ENCODE data around the gene COPS3. TPM values are rescaled to one million over a fixed set of nuclear protein-coding genes. Genes with fewer than 3 reads are reported as not detected.
A peak's percentile ranks its signal among the peaks of the same experiment; 100 is the strongest.

COPS3 gene
- total RNA-seq, 2 experiments from 2014 or later = 133 to 141 TPM

DNA sequence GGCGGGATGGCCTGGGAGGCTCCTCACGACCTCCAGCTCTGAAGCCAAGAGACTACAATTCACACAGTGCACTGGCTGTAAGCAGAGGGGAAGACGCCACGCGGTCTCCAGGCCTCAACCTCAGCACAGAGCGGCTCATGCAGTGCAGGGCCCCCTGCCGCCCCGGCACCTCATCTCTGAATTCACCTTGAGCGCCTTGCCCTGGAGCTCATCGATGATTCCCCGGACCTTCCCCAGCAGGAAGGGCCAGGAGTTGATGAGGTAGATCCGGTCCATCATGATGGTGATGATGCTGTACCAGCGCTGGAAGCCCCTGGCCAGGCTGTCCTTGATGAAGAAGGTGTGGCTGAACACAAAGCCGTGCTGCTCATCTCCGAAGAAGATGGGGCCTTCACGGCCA, 57.3 kb downstream of the COPS3 start:
- no peaks in the 10 kb centered on the region for H3K4me1 Mint-ChIP-seq
- H3K36me3 Mint-ChIP-seq = peaks cover 4% of the 10 kb centered on the region
- no peak overlapping the region for H3K27ac Mint-ChIP-seq
- H3K27me3 Mint-ChIP-seq = no peaks in the 10 kb centered on the region
- no peak overlapping the region for H3K4me3 Mint-ChIP-seq
- no peak for DNase-seq
- no peaks in the 10 kb centered on the region for H3K9me3 Mint-ChIP-seq

- DNase-seq = no peak
- no peak overlapping the region for H3K27ac Mint-ChIP-seq
- no peaks in the 10 kb centered on the region for H3K9me3 Mint-ChIP-seq
- H3K36me3 Mint-ChIP-seq = peaks cover 6% of the 10 kb centered on the region
- no peak overlapping the region for H3K4me3 Mint-ChIP-seq
- no peaks in the 10 kb centered on the region for H3K4me1 Mint-ChIP-seq
- no peaks in the 10 kb centered on the region for H3K27me3 Mint-ChIP-seq
Observed at GRCh38 chr17:17221329-17221728, 59.7 kb downstream of the COPS3 start.

GRCh38 chr17:17220529-17220928, 60.5 kb downstream of the COPS3 start:
- Mint-ChIP-seq H3K27me3 (no peaks in the 10 kb centered on the region), H3K27ac (no peak overlapping the region)
- no peak for DNase-seq

GRCh38 chr17:17217995-17218394, 63.1 kb downstream of the COPS3 start:
- H3K36me3 Mint-ChIP-seq = peaks cover 2% of the 10 kb centered on the region
- no peak overlapping the region for H3K4me3 Mint-ChIP-seq
- H3K9me3 Mint-ChIP-seq = no peaks in the 10 kb centered on the region
- no peak for DNase-seq
- peak overlapping the region; percentile 7 for H3K27ac Mint-ChIP-seq
- no peaks in the 10 kb centered on the region for H3K27me3 Mint-ChIP-seq
- H3K4me1 Mint-ChIP-seq = no peaks in the 10 kb centered on the region

More at GRCh38 chr17:17220529-17220928, 60.5 kb downstream of the COPS3 start:
- Mint-ChIP-seq H3K4me1 (no peaks in the 10 kb centered on the region), H3K36me3 (peaks cover 5% of the 10 kb centered on the region), H3K9me3 (no peaks in the 10 kb centered on the region), H3K4me3 (no peak overlapping the region)

GRCh38 chr17:17216776-17217175, 64.3 kb downstream of the COPS3 start:
- Mint-ChIP-seq H3K4me3 (no peak overlapping the region), H3K4me1 (no peaks in the 10 kb centered on the region), H3K27me3 (no peaks in the 10 kb centered on the region), H3K9me3 (no peaks in the 10 kb centered on the region), H3K27ac (no peak overlapping the region), H3K36me3 (peaks cover 2% of the 10 kb centered on the region)
- no peak for DNase-seq

- Mint-ChIP-seq H3K4me3 (no peak overlapping the region), H3K27ac (no peak overlapping the region), H3K27me3 (no peaks in the 10 kb centered on the region), H3K9me3 (no peaks in the 10 kb centered on the region), H3K4me1 (no peaks in the 10 kb centered on the region), H3K36me3 (peaks cover 2% of the 10 kb centered on the region)
- DNase-seq = no peak
Observed at GRCh38 chr17:17216236-17216635, 64.8 kb downstream of the COPS3 start.

DNA sequence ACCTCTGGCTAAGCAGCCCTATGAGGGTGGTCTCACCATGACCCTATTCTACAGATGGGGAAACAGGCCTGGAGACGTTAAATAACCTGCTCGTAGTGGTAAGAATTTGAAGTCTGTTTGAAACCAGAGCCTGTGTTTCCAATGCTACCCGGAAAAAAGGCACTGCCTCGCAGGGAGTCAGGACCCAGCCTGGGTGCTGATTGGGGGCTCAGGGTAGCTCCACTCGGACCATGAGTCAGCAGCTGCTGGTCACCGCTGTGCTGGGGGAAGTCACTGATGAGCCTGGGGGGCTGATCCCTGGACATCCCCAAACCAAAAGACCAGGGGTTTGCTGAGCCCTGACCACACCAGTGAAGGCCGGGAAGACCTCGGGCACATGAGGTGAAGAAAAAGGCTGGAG, 65.5 kb downstream of the COPS3 start:
- Mint-ChIP-seq H3K36me3 (peaks cover 2% of the 10 kb centered on the region), H3K9me3 (no peaks in the 10 kb centered on the region), H3K4me1 (no peaks in the 10 kb centered on the region), H3K27ac (no peak overlapping the region), H3K27me3 (no peaks in the 10 kb centered on the region), H3K4me3 (no peak overlapping the region)
- no peak for DNase-seq

GRCh38 chr17:17214646-17215436, 66.2 kb downstream of the COPS3 start:
- H3K27ac Mint-ChIP-seq = no peak overlapping the region
- DNase-seq = no peak
- H3K4me1 Mint-ChIP-seq = no peaks in the 10 kb centered on the region
- no peak overlapping the region for H3K4me3 Mint-ChIP-seq
- peaks cover 2% of the 10 kb centered on the region for H3K36me3 Mint-ChIP-seq
- H3K9me3 Mint-ChIP-seq = no peaks in the 10 kb centered on the region
- no peaks in the 10 kb centered on the region for H3K27me3 Mint-ChIP-seq

GRCh38 chr17:17213775-17214174, 67.3 kb downstream of the COPS3 start:
- no peak for DNase-seq
- H3K4me1 Mint-ChIP-seq = no peaks in the 10 kb centered on the region
- H3K9me3 Mint-ChIP-seq = no peaks in the 10 kb centered on the region
- peaks cover 2% of the 10 kb centered on the region for H3K36me3 Mint-ChIP-seq
- H3K27ac Mint-ChIP-seq = no peak overlapping the region
- no peaks in the 10 kb centered on the region for H3K27me3 Mint-ChIP-seq
- H3K4me3 Mint-ChIP-seq = no peak overlapping the region

- Mint-ChIP-seq H3K27me3 (no peaks in the 10 kb centered on the region), H3K27ac (no peak overlapping the region)
- DNase-seq = no peak
Observed at GRCh38 chr17:17207998-17208397, 73.0 kb downstream of the COPS3 start.

GRCh38 chr17:17206913-17207335, 74.1 kb downstream of the COPS3 start:
- Mint-ChIP-seq H3K27me3 (no peaks in the 10 kb centered on the region), H3K9me3 (no peaks in the 10 kb centered on the region), H3K4me1 (peaks cover 25% of the 10 kb centered on the region), H3K4me3 (peak overlapping the region; percentile 45), H3K27ac (peak overlapping the region; percentile 79), H3K36me3 (peaks cover 27% of the 10 kb centered on the region)
- no peak for DNase-seq

More at GRCh38 chr17:17207998-17208397, 73.0 kb downstream of the COPS3 start:
- Mint-ChIP-seq H3K36me3 (peaks cover 19% of the 10 kb centered on the region), H3K4me1 (peaks cover 22% of the 10 kb centered on the region), H3K4me3 (no peak overlapping the region), H3K9me3 (no peaks in the 10 kb centered on the region)

DNA sequence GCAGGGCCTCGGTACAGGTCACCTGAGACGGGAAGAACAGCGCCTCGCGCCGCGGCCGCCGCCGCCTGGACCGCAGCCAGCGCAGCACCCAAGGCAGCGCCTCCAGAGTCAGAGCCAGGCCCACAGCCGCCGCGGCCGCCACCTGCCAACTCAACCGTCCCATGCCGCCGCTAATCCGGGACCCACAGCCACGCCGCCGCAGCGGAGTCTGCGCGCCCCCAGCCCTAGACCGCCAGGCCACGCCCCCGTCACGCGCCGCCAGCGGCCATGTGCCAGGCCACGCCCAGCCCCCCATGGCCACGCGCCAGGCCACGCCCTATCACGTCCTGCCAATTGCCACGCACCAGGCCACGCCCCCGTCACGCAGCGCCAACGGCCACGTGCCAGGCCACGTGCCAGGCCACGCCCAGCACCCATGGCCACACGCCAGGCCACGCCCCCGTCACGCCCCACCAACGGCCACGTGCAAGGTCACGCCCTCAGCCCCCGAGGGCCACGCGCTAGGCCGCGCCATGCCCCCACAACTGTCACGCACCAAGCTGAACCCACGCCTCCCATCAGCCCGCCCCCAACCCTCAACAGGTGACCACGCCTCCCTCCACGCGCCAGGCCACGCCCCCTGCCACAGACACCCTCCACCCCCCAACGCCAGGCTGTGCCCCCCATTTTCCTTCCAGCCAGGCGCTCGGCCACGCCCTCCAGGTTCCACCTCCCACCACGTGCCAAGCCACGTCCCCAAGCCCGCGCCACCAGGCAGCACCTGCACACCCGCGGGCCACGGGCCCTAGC, 74.7 kb downstream of the COPS3 start, which contains the start of gene PLD6:
TSS of gene PLD6 (minus strand) at position 210 of the 789 bp plus-strand sequence. CDS start at position 163, 47 bp downstream.
- Mint-ChIP-seq H3K9me3 (no peaks in the 10 kb centered on the region), H3K27ac (peak within 1 kb of the TSS; percentile 98), H3K27me3 (no peaks in the 10 kb centered on the region), H3K36me3 (peaks cover 29% of the 10 kb centered on the region), H3K4me3 (peak within 1 kb of the TSS; percentile 95), H3K4me1 (peaks cover 25% of the 10 kb centered on the region)
- DNase-seq = peak; percentile 93

DNA sequence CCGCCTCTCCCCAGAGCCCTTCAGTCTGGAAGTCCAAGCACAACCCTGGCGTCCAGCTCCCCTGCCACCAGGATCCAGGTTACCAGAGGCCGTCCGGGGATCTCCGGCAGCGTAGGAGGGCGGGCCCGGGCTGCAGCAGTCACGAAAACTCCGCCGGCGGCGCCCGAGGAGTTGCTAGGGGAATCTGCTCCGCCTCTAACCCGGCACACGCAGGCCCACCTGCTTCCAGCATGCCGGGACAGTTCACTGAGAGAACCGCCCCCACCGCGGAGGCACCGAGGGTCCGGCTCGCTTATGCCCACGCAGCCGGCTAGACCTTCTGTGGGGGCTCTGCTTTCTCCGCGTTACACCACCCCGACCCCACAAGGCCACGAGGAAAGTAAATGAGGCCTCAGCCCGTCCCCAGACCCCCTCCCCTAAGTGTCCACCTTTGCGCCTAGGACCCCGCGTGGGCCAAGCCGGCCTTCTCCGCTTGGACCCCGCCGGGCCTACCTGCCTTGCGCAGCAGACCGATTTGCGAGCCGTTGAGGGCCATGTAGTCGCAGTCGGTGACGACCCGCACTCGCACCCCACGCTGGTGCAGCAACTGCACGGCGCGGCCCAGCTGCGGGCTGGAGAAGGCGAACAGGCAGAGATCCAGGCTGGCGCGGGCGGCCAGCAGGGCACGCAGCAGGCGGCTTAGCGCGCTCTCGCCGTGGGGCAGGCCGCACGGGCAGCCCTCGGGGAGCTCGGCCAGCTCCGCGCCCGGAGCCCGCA, 75.5 kb downstream of the COPS3 start:
- Mint-ChIP-seq H3K9me3 (no peaks in the 10 kb centered on the region), H3K4me3 (peak overlapping the region; percentile 95)
- peak; percentile 83 for DNase-seq

DNA sequence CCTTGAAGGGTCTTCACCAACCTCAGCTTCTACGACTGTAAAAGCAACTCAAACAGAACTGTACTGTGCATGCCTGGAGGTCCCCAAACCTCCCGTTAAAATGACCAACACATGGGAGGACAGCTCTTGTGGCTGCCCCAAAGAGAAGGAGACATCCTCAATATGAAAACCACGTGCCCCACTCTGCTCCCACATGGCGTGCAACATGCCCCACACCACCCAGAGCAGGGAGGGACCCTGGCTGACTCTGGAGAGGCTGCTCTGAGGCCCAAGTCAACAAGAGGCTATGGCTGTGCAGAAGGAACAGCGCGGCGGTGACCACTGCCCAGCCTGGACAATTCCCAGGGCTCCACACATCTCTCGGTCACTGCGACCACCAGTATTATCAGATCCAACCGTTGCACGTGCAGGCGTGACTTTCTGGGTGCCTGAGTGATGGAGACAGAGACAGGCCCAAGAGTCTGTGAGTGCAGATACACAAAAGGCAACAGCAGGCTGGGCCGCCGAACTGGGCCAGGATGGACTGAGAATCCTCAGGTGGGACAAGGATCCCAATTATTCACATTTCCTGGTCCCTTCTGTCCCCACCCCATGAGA, 76.3 kb downstream of the COPS3 start:
- H3K4me1 Mint-ChIP-seq = peaks cover 25% of the 10 kb centered on the region
- no peaks in the 10 kb centered on the region for H3K27me3 Mint-ChIP-seq

More for the DNA sequence above, 75.5 kb downstream of the COPS3 start:
- Mint-ChIP-seq H3K36me3 (peaks cover 29% of the 10 kb centered on the region), H3K27me3 (no peaks in the 10 kb centered on the region), H3K27ac (peak overlapping the region; percentile 98), H3K4me1 (peaks cover 25% of the 10 kb centered on the region)

More for the DNA sequence above, 76.3 kb downstream of the COPS3 start:
- DNase-seq = no peak
- peaks cover 31% of the 10 kb centered on the region for H3K36me3 Mint-ChIP-seq
- peak overlapping the region; percentile 98 for H3K27ac Mint-ChIP-seq
- H3K4me3 Mint-ChIP-seq = peak overlapping the region; percentile 95
- no peaks in the 10 kb centered on the region for H3K9me3 Mint-ChIP-seq

Data from activated naive CD8-positive, alpha-beta T cell treated with anti-CD3 and anti-CD28 coated beads for 36 hours (primary cell).